NCI-H748 treated with DMSO at 0.1 percent for 48 hours (cell line): ENCODE results near the gene FNBP1L.
A peak's percentile ranks its signal among the peaks of the same experiment; 100 is the strongest.
"Not testable (repeated sequence)": the region's sequence is repeated elsewhere in the genome, so short reads cannot be mapped to it uniquely, and the experiment has no call there.

ENCODE experiments used
- DNase-seq: peaks from one replicate; lab custom pipeline; 2025; lab: John Stamatoyannopoulos, UW

The FNBP1L gene

DNA sequence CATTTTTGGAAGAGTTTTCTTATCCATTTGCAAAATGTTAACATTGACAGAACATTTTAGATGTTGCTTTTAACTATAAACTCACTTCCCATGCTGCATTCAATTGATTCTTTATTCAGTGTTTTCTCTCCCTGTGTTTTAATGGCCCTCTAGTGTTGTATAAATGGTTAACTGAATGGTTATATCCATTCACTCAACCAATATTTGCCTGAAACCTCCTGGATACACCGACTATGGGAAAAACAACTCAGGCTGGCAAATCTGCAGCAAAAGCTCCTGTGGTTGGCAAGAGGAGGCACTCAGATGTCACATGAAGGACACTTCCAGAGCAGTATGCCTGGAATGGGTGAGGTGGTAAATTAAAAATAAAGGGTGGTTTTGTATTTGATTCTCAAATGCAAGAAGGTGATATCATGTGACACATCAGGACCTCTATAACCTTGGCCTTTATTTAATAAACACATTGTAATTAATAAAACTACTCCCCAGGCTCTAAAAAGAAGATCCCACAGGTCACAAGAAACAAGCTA, 126.1 kb downstream of the FNBP1L start:
- DNase-seq = no peak

DNA sequence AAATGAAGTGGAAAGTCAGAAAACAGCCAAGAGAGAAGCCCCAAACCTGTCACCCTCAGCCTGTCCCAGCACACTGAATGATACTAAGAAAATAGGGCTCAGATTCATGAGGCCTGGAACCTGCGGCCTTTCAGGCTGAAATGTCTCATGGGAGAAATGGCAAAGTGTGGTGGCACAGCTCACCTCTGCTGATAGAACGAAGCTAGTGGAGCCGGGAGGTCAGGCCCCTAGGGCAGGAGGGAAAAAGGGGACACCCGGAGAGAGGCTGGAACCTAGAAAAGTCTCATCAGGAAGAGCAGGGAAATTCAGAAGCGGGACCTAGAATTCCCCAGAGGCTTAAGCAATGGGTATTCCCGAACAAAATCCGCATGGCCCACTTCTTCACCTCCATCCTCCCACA, 126.6 kb downstream of the FNBP1L start:
- no peak for DNase-seq

DNA sequence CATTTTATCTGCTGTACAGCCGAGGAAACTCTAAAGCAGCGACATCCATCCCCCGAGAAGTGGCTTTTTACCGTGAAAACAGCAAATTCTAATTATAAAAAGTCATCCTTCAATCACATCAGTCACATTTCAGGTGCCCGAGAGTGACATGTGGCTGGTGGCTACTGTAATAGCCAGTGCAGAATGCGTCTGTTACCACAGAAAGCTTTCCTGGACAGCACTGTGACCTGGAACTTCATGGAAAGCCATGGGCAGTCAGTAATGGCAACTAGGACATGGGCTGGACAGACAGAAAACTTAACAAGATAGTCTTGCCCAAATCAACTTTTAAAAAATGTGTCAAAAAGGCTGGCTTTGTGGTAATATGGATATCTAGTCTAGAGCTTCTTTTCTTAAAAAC, 127.1 kb downstream of the FNBP1L start:
- no peak for DNase-seq

DNA sequence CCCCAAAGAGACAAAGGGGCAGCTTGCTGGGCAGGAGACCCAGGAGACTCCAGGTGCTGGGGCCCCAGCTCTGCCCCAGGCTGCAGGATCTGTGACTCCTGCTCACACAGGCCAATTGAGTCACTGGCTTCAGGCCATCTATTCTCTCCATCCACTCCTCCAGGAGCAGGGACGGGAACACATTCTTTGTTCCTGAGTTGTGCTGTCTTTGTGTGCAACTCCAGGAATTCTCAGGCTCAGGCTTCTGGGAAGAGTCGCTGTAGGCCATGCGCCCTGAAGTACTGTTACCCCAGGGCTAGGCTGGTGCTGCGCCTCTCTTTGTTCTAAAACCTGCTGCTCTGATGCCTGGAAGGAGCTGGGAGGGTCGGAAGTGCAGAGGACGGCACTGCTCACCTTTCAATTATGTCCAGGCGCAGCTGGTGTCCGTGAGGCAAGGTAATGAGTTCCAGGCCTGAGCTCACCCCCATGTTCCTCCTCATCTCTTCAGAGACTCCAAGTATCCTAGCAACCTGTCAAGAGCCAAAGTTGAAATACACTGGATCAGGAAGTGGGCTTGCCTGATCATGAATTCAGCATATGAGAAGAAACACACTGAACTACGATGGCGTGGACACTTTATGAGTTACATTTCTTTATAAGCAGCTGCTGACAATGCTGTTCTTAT, 127.8 kb downstream of the FNBP1L start:
- DNase-seq = peak; percentile 33

DNA sequence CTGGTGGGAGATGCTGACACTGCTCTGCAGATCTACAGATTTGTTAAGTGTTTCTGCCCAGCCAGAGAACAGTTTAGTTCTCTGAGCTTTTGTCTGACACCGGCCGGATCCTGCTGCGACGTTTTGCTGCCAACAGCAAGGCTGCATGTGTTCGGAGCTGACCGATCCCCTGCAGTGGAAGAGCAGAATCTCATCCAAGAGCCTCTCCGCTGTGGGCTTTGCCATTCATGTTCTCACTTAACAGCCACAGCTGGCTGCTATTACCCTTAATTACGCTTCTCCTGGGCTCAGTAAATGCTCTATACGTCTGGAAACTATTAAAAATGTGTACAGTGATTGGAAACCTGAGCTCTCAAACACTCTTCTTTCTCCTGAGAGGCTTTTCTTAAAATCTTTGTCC, 128.4 kb downstream of the FNBP1L start:
- peak; percentile 43 for DNase-seq

DNA sequence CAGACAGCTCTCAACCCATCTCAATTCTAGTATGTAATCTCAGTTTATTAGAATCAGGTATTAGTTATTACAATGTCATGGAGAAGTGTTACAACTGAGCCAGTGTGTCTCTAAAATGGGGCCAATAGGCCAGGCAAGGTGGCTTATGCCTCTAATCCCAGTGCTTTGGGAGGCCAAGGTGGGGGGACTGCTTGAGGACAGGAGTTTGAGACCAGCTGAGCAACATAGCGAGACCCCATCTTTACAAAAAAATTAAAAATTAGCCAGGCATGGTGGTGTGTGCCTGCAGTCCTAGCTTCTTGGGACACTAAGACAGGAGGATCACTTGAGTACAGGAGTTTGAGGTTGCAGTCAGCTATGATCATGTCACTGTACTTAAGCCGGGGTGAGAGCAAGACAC, 128.8 kb downstream of the FNBP1L start:
- DNase-seq = no peak

DNA sequence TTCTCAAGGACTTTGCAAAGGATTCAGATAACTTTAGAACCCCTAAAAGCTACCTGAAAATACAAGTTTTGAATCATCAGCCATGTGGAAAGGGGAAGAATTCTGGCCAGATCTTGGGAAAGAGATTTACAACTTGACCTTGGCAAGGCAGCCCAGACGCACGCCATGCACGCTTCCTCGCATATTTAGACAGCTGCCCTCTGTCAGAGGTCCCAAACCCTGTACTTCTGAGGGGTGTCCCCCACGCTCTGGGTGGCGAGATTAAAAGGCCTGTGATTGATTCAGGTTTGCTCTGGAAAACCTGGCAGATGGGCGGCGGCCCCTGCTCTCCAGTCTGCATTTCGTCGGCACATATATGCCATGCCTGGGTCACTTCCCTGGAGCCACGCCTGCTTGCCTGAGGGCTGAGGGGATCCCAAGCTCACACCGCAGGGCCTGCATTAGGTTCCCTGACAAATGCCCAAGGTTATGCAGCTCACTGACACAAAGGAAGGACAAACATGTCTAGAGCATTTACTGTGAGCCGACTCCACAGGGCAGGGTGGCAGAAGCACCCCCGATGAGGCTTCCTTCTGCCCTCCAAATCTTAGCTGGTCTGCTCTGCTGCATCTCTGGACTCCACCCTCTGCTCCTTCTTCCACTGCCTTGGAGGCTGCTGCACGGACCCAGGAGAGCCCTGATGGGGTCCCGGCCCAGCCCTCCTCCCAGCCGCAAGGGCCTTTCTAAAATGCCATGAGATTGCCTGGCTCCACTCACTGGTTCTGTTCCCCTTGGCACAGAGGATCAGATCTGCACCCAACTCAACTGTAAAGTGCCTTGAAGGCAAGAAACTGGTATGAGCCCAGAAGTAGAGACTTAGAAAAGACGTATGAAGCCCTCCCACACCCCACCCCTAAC, 129.9 kb downstream of the FNBP1L start:
- no peak for DNase-seq

DNA sequence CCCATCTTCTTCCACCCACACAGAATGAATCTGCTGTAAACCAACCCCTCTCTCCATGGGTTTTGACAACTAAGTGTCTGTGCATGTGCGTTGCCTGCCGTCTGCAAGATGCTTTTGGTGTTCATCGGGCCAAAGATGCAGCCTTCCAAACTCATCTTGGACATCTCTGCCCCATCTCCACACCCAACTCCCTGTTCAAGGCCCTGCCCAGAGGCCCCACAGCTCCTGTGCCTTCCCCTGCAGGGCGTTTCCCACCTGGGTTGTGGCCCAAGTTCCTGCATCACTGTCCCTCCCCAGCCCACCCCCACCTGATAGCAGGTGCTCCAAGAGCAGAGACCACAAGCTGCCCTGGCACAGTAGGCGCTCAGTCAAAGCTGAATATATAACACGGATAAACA, 130.5 kb downstream of the FNBP1L start:
- no peak for DNase-seq

DNA sequence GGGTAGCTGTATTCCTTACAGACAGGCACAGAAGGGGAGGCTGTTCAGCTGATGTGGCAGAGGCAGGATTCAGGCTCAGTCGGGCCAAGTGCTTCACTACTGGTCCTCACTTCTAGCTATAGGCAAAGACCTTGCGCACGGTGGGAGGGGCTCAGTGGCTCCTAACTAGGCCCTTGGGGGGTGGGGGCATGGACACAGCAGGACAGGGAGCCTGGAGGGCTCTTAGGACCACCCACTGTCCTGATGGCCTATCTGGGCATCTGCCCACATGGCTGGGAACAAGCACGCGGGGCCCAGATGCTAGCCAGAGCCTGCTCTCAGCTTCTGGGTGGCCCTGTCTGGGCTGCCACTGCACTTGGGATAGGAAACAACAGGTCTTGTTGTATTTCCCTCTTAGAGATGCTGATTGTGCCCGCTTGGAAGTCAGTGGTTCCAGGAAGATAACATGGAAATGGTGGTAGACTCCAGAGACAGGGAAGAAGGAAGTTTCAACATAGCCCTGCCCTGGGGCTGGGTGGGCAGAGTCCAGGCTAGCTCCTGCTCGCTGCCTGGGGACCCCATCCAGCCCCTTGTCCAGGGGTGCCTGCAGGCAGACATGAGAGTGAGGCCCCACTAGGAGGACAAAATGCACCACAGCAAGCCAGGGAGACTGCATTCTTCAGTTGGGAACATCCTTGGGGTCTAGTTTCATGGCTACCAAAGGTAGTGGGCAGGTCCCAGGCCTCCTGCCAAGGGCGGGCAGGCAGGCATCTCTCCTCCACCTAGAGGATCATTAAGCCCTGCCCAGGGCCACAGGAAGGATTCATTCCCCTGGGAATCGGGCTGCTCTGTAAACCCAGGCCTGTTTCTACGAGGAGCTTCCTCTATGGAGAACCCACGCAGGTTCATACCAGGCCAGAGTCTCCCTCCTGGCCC, 131.2 kb downstream of the FNBP1L start:
- no peak for DNase-seq

DNA sequence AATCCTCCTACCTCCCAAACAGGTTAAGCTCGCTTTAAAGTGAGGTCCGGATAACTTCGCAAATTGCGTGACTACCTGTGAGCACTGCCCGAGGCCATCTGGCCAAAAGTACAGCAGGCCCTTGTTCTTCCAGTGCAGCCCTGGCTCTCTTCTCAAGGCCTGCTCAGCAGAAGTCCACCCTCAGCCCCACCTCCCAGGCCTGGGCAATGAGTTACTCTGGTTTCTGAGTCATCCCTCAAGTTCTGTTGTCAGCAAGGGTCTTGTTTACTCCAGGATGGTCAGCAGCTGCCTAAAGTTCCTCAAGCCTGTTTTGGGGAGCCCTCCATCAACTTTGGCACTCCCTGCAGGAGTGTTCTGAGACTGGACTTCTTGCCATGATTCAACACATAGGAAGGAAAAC, 132.0 kb downstream of the FNBP1L start:
- DNase-seq = no peak

DNA sequence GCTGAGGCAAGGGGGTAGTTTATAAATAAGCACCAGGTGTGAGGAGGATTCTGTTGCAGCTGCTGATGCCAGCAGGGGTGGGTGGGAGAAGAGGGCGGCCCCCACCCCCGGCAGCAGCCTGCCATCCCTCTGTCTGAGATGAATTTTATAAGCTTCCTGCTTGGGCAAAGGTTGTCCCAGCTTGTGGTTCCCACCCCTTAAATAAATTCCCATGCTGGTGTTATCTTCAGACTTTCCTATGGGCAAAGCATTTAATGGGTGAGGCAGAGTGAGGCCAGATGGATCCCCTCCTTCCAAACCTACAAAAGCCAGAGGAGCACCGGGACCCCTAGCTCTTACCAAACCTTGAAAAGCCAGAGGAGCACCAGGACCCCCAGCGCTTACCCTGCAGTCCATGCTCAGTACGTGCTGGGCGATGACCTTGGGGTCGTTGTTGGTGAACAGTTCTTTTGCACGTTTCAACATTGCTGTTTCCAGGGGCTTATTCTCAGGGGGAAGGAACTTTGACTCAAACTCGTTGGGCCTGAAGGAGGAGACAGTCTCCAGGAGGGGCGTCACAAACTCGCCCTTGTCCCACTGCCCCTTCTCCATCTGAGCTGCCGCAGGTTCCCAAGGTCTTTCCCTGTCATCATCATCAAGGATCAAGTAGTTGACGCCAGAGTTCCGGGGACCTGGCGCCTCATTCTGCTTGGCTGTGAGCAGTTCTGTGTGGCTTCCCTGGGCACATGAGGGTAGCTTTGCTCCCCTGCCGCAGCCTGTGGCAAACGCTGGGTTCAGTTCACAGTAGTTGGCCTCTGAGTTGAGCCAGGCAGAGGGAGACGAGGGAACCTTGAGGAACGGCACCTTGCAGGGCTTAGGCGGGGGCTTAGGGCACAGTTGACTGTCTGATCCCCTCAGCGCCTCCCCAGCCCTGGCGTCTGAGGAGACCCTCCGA, 134.3 kb downstream of the FNBP1L start:
- DNase-seq = no peak

DNA sequence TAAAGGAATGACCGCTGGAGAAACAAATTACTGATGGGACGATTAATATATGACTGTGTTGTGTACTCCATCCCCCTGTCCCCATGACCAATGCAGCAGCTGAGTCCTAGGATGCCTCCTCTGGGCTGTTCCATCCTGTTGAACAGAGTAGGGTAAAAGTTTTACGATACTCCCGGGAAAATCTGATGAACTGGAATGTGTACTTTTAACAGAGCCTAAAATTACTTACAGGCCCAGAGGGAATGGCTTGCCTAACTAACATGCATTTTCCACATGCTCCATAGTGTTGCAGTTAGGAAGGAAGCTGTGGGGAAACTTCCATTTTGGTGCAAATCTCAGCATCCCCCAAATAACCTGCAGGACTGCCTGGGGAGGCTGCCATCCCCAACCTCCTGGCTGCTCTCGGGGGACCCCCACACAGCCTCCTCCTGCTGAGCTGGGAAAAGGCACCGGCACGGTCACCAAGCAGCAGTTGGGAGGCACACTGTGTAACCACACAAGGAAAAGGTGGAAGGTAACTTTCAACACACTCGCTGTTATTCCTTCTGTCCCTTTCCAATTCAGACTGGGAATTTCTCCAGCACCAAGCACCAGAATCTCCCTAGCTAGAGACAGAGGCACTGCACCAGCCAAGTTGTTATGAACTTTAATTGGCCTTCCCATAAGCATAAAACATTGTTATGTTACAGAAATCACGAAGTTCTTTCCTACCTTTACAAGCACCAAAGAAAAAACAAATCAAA, 136.5 kb downstream of the FNBP1L start:
- no peak for DNase-seq

DNA sequence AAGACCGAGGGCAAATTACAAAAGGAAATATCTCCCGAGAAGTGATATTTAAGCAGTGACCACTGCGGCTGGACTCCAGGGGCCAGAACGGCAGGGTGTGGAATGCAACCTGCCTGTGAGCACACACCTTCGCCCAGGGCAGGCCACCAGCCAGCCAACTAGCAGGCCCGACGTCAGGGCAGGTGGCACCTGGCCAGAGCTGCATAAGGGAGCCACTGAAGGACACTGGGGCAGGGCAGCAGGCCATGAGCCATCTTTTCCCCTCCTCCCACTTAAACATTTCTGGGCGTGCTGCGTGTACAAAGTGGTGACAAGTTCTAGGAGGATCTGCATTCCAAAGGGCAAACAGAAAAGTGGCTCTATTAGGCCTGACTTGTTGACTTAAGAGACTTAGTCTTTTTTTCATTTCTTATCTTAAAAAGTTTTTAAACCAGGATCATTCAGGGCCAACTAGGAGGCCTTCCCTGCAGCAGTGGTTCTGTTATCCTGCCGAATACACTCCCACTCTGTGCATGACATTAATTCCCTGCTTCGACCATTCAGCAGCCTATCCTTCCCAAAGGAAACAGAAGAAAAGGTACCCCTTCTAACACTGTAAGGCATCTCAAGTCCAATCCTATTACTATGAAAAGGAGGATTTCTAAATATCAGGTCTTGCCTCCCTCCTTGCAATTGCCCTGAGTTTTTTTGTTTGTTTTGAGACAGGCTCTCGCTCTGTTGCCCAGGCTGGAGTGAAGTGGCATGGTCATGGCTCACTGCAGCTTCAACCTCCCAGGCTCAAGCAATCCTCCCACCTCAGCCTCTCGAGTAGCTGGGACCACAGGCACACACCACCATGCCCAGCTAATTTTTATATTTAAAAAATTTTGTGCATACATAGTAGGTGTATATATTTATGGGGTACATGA, 137.4 kb downstream of the FNBP1L start:
- no peak for DNase-seq

DNA sequence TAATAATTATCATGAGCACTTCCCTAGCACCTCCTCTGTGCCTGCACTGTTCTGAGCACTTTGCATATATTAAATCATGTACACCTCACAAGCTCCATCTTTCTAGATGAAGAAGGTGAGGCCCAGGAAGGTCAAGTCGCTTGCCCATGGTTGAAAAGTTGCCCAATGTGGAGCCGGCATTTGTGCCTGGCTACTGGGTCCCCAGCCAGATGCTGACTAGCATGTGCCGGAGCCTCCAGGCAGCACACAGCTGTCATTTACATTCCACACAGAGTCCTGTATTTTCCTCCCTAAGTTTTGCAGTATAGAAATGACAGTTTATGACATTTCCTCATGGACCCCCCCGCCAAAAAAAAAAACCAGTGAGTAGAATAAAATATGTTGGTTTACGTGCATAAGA, 139.4 kb downstream of the FNBP1L start:
- no peak for DNase-seq

DNA sequence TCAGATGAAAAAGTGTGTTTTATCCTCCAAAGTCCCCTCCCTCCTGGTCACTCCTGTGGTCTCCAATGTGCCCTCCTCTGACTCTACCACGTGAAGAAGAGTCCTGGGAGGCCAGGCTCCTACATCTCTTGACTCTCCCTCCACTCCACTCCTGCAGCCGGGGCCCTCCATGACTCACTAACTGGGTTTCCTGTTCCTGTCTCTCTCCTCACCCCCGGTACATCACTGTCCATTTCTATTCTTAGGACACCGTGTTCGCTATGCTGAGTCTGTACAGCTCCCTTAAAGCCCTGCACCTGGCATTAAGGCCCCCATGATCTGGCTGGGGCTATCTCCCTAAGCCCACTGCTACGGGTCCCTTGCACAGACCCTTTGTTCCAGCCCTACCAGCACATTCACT, 140.3 kb downstream of the FNBP1L start:
- no peak for DNase-seq

DNA sequence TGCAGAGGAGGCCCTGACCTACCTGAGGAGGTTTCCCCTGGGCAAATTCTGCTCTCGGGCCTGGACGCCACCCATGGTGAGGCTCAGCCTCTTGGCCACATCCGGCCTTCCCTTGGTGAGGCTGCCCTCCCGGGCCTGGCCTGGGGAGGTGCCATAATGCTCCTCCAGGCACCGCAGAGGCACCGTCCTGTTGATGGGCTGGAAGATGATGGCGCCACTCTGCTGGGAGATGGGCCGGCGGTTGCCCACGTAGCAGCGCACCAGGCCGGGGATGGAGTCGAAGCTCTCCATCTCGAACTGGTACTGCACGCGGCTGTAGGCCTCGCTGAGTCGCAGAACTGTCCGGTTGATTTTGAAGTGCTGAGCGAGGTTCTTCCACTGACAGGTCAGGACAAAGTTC, 141.0 kb downstream of the FNBP1L start:
- no peak for DNase-seq

DNA sequence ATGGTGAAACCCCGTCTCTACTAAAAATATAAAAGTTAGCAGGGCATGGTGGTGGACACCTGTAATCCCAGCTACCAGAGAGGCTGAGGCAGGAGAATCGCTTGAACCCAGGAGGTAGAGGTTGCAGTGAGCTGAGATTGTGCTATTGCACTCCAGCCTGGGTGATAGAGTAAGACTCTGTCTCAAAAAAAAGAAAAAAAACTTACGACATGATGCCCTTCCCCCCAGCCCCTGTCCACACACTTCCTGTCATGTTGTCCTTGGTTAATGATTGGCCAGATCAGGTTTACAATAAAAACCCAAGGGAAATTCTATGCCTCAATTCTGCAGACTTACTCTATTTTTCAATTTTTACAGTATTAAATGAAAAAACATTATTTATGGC, 143.4 kb downstream of the FNBP1L start:
- DNase-seq = not testable (repeated sequence)

DNA sequence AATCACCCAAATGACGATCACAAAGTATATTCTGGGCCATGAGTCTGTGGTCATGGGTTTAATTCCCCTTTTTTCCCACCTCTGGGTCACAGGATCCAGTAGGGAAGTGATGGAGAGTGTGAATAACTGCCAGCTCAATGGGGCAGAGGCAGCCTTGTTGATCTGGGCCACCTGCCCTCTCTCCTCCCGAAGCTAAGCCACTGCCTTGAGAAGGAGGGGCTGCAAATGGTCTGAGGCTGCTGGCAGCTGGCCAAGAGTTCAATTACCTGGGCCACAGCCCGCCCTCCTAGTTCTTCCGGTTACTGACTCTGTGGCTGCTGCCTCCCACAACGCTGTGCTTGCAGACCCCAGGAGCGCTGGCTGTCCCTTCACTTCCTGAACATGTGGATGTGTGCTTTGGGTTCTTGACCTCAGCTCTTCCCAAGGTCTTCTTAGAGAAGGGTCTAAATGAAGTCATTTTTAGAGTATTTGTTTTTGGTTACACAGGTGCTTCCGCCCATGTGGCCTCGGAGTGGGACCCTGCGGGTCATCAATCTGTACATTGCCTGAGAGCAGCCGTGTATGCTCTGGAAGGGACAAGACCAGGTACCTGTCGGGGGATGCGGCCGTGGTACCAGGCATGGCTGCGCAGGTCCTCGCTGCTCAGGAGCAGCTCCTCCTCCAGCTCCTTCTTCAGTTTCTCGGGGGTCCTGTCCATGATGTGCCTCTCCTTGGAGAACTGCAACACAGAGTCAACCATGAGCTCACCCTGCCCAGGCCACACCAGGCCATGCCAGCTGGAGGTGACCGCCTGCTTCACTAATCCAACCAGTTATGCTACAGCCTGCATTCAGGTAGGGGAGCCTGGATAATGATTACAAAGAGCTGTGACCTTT, 144.0 kb downstream of the FNBP1L start:
- DNase-seq = peak; percentile 80
